HG03039 (cell line): ENCODE results near the gene HNRNPM.
"Not testable (repeated sequence)": the region's sequence is repeated elsewhere in the genome, so short reads cannot be mapped to it uniquely, and the experiment has no call there.

Experiments
- ATAC-seq: cut with Tn5 transposase; IDR thresholded peaks from one replicate; pipeline ENCODE4 v1.9.1; 2021; ENCODE audit warnings: mild to moderate bottlenecking, moderate library complexity; ENCODE audit not compliant: unreplicated experiment

Gene HNRNPM

GRCh38 chr19:8506402-8506957, 61.7 kb downstream of the HNRNPM start:
- ATAC-seq: no peak

- no peak for ATAC-seq
Observed at GRCh38 chr19:8510589-8511115, 65.9 kb downstream of the HNRNPM start.

- ATAC-seq: no peak
Observed at GRCh38 chr19:8511573-8512101, 66.9 kb downstream of the HNRNPM start.

DNA sequence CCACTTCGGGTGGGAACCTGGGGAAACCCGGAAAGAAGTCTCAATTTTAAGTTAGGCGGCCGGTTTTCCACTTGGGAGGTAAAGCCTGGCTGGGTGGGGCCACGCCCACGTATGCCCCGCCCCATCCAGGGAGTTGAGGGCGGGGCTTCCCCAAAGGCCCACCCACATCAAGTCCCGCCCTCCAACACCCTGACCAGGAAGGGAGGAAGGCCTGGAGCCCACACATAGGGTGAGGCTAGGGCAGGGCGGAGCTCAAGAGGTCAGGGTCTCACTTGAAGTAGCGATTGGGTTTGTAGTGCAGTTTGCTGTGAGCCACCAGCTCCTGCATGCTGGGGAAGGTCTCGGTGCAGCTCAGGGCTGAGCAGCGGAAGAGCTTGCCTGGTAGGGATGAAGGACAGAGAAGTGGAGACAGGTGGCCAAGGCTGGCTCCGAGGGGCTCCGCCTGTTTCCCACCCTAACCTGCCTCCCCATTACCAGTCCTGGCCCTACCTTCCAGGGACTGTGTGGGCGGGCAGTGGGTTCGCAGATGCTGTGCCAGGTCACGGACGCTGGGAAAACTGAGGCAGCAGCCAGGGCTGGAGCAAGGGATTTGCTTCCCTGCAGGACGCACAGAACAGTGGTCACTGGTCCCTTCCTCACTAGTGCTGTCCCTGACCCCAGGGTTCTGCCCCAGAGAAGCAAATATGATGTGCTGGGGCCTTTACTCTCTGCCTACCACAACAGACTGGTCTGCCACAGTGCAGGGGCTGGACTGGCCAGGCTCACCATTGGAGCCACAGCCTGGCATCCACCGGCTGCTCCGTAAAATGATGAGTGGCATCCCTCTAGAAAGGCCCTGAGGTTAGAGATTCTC, 67.6 kb downstream of the HNRNPM start:
- no peak for ATAC-seq

- ATAC-seq: no peak
Observed at GRCh38 chr19:8513036-8513686, 68.4 kb downstream of the HNRNPM start.

- ATAC-seq: peak; percentile 85
Observed at GRCh38 chr19:8513687-8514504, 69.1 kb downstream of the HNRNPM start, which contains the start of gene ZNF414. Gene ZNF414 (minus strand): TSS chr19:8514167. CDS start chr19:8514046, 121 bp downstream.

GRCh38 chr19:8514505-8515009, 69.8 kb downstream of the HNRNPM start:
- not testable (repeated sequence) for ATAC-seq

GRCh38 chr19:8515317-8515716, 70.5 kb downstream of the HNRNPM start:
- no peak for ATAC-seq

GRCh38 chr19:8517551-8518442, 73.0 kb downstream of the HNRNPM start:
- ATAC-seq: no peak

GRCh38 chr19:8518536-8518935, 73.8 kb downstream of the HNRNPM start:
- no peak for ATAC-seq

- ATAC-seq: no peak
Observed at GRCh38 chr19:8519388-8519787, 74.6 kb downstream of the HNRNPM start.

- ATAC-seq: no peak
Observed at GRCh38 chr19:8525401-8525684, 80.6 kb downstream of the HNRNPM start.

GRCh38 chr19:8526345-8527091, 81.7 kb downstream of the HNRNPM start:
- no peak for ATAC-seq

GRCh38 chr19:8528500-8528899, 83.7 kb downstream of the HNRNPM start:
- no peak for ATAC-seq

DNA sequence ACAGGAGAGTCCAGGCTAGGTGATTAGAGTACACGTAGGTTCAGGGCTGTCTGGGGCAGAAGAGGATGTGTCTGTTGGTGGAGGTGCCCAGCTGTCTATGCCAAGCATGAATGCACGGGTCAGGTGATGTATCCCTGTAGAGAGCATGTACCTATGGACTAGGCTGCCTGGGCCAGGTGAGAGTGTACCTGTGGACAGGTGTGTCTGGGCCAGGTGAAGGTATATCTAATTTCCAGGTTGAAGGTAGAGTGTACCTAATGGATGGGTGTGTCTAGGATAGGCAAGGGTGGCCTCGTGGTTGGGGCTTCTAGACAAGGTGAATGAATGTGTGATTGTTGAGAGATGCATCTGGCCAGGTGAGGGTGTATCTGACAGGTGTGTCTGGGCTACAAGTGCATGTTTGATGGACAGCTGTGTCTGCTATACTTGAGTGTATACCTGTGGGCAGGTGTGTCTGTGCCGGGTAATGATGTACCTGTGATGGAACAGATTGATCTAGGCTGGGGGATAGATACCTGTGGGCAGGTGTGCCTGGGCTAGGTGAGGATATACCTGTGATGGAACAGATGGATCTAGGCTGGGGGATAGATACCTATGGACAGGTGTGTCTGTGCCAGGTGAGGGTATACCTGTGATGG, 84.7 kb downstream of the HNRNPM start:
- no peak for ATAC-seq

- ATAC-seq: no peak
Observed at GRCh38 chr19:8530061-8530679, 85.4 kb downstream of the HNRNPM start.

- no peak for ATAC-seq
Observed at GRCh38 chr19:8531470-8531869, 86.7 kb downstream of the HNRNPM start.

DNA sequence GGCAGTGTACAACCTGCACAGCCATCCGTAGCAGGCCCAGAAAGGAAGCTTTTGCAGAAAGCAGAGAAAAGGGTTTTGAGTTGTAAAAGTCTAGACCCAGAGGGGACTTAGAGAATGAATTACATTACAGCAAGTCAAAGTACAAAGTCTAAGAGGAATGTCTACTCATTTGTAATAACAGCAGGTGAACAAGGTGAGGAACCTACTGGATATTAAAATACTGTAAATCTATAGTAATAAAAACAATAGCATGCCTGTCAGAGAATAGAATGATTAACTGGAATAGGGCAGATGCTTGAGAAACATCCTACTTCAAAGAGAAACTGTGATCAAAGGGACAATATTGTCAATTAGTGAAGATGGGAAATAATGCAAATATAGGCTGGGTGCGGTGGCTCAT, 87.5 kb downstream of the HNRNPM start:
- no peak for ATAC-seq
